Glomerular visceral epithelial cell (primary cell): Measurements from ENCODE around the gene RHNO1.
A peak's percentile ranks its signal among the peaks of the same experiment; 100 is the strongest.

Experiments used
- DNase-seq: peaks from one replicate; pipeline ENCODE4 v3.0.0-alpha.2; 2016; ENCODE audit errors: extremely low spot score

RHNO1 gene

DNA sequence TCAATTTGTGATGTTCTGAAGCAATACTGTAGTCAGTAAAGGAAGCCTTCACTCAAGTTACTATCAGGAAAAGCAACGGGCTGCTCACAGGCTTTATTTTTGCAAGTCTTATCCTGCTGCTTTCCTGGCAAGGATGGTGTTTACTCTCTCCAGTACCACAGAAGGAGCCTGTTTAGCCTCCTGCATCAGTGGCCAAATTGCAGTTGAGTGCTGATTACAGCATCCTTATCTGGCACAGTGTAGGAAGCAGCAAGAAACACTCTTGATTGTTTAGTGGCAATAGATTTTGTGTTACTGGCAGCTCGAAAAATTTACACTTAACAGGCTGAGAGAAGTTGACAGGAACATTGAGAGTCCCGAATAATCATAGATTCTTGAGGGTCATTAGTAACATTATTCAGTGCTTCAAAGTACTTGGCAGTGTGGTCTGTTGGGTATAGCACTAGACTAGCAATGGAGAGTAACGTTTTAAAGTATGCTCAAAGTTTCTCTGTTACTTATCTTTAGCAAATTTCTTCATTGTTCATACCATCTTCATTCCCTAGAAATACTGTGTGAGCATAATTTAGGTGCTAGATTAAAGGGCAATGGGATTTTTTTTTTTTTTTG lies 25.4 kb downstream of the RHNO1 start:
- DNase-seq: no peak

GRCh38 chr12:2904260-2904659 lies 27.2 kb downstream of the RHNO1 start:
- peak; percentile 75 for DNase-seq

DNA sequence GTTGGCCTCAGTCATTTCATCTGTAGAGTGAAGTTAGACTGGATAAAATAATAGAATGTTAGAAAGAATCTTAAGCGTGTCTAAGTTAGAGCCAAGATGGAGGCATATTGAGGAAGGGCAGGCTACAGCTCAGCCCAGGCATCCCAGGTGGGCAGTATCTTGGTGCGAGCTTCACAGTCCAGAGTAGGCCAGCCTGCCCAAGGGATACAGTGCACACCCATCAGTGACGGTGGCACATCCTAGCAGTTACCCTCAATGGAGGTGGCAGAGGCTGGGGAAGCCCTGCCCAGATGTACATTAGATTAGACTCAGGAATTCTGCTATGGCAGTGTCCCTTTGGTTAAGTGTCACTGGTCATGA lies 35.2 kb downstream of the RHNO1 start:
- no peak for DNase-seq

GRCh38 chr12:2919249-2919648 lies 42.2 kb downstream of the RHNO1 start:
- DNase-seq: no peak

GRCh38 chr12:2922329-2922728 lies 45.3 kb downstream of the RHNO1 start:
- DNase-seq: no peak

DNA sequence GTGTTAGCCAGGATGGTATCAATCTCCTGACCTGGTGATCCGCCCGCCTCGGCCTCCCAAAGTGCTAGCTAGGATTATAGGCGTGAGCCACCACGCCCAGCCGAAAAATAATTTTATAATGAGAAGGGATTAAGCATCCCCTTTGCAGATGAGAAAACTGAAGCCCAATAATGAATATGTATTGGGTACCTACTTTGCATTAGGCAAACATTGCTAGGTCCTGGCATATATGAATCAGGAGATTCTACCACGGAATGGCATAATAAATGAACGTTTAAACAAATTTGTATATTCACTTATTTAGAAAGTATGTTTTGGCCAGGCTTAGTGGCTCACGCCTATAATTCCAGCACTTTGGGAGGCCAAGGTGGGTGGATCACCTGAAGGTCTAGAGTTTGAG lies 46.0 kb downstream of the RHNO1 start:
- DNase-seq: no peak

DNA sequence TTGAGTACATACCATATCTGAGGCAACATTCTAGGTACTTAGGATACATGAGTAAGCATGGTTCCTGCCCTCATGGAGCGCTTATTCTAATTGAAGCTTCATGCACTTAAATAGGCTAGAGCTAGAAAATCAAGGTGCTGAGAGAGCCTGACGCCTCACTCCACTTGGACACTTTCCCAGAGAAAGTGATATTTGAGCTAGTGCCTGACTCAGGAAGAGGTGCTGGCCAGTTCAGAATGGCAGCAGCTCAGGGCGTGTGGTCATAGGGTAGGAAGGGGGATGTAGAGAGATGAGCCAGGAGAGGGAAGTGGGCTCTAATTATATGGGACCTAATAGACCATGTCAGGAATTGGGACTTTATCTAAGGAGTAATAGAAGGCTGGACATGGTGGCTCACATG lies 47.0 kb downstream of the RHNO1 start:
- DNase-seq: no peak

GRCh38 chr12:2925322-2925995 lies 48.4 kb downstream of the RHNO1 start:
- no peak for DNase-seq

DNA sequence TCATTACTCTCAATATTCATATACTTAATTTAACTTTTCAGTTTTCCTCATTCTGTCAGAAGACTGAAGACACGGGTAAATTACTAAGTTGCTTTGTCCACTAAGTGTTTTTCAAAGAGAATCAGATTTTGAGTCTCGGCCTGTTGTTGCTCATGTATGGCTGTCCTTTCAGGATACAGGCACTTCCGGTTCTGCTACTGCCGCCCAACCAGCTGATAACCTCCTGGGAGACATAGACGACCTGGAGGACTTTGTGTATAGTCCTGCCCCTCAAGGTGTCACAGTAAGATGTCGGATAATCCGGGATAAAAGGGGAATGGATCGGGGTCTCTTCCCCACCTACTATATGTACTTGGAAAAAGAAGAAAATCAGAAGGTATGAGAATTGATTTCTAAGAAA lies 53.8 kb downstream of the RHNO1 start:
- DNase-seq: no peak

- DNase-seq: no peak
Observed at GRCh38 chr12:2933586-2933985, 56.6 kb downstream of the RHNO1 start.

- no peak for DNase-seq
Observed at GRCh38 chr12:2934371-2934770, 57.3 kb downstream of the RHNO1 start.

- no peak for DNase-seq
Observed at GRCh38 chr12:2936301-2936700, 59.3 kb downstream of the RHNO1 start.

DNA sequence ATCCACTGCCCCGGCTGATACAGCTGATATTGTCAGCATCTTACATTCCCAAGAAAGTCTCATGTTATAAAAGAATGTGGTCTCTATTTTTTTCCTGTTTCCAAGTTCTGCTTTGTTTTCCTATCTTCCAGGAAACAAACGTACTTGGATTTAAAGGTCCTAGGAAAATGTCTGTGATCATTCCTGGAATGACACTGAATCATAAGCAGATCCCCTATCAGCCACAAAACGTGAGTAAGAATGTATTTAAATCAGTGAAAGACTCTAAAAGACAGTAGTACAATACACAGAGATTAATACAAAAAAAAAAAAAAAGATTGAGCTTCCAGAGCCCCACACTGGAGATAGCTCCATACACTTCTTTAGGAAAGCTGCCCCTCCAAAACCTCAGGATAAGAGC lies 60.5 kb downstream of the RHNO1 start:
- DNase-seq: no peak
